Stimulated activated CD4-positive, alpha-beta T cell treated with anti-CD3 and anti-CD28 coated beads, Interleukin-15, amount 100 ng/mL, for 24 hours (primary cell): ENCODE data around the gene CUEDC2.

Experiments used
- DNase-seq: peaks from one replicate; pipeline ENCODE4 v3.0.0-alpha.2; 2020

The CUEDC2 gene, protein sequence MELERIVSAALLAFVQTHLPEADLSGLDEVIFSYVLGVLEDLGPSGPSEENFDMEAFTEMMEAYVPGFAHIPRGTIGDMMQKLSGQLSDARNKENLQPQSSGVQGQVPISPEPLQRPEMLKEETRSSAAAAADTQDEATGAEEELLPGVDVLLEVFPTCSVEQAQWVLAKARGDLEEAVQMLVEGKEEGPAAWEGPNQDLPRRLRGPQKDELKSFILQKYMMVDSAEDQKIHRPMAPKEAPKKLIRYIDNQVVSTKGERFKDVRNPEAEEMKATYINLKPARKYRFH

DNA sequence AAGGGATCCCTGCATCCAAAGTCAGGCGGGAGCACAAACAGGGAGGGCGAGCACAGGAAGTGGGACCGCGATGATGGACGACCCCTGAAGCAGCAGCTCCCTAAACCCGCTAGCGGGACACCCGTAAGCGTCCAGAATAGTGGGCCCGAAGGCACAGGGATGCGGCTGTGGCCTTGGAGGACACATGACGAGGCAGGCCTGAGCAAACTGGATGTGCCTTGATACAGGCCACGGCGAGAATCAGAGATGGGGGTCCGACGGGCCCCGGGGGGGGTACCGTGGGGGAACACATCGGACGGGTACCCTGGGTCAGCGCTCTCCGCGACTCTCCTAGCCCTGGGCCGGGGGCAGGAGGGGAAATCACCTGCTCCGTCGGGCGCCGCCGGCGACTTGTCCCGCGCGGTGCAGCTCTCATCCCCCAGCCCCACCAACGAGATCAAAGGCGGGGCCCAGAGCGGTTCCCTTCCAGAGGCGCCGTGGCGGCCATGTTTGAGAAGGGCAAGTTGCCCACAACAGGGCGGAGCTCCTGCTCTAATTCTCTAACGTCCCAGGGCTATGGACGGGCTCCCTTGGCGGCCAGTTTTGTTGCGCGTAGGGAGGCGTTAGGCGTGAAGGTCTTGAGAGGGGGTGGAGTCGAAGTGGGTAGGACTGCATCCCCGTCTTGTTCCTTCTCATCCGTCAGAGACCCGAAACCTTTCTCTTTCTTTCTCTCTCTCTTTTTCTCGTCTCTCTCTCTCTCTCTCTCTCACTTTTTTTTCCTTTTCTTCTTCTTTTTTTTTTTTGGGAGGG, at the start of gene CUEDC2:
Gene CUEDC2, minus strand, starts transcription at position 413 of the 789 bp plus-strand sequence. CDS start 7,386 bp downstream, outside the sequence.
- peak; percentile 98 for DNase-seq

GRCh38 chr10:102480396-102480795, 48.0 kb upstream of the CUEDC2 start:
- DNase-seq, result no peak

DNA sequence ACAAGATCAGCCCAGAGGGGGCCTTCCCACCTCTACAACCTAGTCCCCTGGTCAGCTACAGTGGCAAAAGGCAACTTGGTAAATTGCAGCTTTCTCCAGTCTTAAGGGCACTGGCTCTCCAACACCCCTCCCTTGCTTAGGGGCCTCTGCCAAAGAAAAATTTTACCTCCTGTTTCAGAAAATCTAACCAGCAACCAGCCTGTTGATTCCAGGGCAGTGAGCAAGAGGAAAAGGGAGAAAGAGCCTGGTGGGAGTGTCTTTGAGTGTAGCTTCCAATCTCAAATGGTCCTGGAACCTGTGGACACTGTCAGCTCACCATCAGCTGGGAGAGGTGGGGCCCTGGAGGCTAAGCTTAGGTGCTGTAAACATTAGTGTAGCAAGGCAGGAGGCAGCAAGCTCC, 47.3 kb upstream of the CUEDC2 start:
- DNase-seq, result no peak

DNA sequence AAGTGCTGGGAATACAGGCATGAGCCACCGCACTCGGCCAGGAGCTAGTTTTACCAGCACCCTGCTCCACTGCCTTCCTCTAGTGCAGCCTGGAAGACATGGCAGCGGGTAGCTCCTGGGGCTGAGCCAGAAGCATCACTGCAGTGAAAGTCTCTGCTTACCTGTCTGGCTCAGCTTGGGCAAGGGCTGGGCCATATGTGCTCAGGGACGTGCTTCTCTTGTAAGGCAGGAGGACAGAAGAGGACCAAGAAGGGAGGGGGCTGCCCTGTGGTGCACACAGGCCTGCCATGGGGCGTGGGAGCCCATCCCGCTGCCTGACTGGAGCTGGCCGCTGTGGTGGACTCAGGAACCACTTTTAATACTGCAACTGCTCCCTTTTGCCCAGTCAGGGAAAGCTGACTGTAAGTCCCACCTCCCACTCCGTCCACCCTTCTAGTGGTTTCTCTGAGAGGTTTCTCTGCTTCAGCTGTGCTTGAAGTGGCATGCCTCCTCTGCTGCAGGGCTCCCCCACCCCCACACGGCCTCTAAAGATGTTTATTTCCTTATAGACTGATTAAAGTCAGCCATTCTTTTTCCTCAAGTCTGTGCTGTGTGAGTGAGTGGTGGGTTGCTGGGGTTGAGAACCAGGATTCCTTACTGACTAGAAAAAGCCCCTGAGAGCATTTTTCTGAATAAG, 44.2 kb upstream of the CUEDC2 start:
- DNase-seq, result no peak

- no peak for DNase-seq
Measured at GRCh38 chr10:102475451-102476040, 43.2 kb upstream of the CUEDC2 start.

DNA sequence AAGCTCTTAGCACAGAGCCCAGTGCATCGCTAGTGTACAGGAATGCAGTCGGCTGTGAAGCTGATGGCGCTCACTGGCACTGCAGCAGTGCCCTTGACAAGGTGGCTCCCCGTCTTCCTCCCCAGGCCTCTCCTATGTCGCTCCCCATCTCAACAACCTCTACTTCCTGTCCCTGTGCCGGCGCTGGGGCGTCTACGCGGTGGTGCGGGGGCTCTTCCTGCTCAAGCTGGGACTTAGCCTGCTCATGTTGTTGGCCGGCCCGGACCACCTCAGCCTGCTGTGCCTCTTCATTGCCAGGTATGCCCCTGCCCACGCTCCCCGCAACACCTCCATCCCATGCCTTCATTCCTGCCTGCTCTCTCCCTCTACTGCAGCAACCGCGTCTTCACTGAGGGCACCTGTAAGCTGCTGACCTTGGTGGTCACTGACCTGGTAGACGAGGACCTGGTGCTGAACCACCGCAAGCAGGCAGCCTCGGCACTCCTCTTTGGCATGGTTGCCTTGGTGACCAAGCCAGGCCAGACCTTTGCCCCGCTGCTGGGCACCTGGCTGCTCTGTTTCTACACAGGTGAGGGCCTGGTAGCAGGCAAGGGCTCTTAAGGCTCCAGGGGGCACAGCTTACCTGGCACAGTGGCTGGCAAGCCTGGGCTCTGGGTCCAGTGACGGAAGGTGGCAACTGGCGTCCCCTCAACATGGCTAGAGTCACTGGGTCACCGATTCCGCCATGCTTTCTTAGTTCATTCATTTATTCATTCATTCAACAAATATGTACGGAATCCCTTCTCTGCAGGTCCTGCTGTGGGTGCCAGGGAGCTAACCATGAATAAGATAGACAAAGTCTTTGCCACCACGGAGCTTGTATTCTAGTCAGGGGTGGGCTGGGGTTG, 41.3 kb upstream of the CUEDC2 start:
- peak; percentile 16 for DNase-seq

DNA sequence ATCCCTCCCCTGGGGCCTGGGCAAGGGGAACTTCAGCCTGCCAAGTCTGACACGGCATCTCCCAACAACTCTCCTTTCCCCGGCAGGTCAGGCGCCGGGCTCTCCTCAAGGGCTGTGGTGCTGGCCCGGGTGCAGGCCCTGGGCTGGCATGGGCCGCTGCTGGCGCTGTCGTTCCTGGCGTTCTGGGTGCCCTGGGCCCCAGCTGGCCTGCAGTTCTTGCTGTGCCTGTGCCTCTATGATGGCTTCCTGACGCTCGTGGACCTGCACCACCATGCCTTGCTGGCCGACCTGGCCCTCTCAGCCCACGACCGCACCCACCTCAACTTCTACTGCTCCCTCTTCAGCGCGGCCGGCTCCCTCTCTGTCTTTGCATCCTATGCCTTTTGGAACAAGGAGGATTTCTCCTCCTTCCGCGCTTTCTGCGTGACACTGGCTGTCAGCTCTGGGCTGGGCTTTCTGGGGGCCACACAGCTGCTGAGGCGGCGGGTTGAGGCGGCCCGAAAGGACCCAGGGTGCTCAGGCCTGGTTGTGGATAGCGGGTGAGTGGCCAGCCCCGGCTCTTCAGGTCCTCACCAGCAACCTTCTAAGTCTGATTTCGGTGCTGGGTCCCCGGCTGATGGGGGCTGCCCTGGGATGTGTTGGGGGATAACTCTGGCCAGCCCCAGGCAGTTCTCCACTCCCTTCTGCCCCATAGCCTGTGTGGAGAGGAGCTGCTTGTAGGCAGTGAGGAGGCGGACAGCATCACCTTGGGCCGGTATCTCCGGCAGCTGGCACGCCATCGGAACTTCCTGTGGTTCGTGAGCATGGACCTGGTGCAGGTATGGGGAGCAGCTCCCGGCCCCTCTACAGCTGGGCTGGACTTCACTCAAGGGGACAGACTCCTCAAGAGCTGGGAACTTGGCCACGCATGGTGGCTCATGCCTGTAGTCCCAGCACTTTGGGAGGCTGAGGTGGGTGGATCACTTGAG, 38.5 kb upstream of the CUEDC2 start:
- no peak for DNase-seq

GRCh38 chr10:102468683-102469082, 36.3 kb upstream of the CUEDC2 start:
- DNase-seq, result no peak

DNA sequence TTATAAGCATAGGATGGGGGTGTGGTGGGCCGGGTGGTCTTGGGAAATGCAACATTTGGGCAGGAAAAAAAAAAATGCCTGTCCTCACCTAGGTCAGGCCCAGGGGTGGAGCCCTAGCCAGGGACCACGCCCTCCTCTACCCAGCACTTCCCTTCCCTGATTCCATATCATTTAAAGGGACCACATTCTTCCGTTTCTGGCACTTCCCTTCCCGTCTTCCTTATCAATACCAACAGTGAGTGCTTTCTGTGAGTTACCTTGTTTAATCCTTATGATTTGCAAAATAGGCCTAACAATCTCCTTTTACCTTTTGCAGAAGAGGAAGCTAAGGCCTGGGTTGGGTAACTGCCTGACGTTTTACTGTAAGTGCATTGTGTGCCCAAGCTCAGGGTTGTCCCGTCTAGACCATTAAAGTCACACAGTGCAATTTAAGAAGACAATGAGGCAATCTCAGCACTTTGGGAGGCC, 35.6 kb upstream of the CUEDC2 start:
- DNase-seq, result no peak

- DNase-seq, result no peak
Measured at GRCh38 chr10:102467318-102467717, 34.9 kb upstream of the CUEDC2 start.

- no peak for DNase-seq
Measured at GRCh38 chr10:102465466-102465865, 33.1 kb upstream of the CUEDC2 start.

DNA sequence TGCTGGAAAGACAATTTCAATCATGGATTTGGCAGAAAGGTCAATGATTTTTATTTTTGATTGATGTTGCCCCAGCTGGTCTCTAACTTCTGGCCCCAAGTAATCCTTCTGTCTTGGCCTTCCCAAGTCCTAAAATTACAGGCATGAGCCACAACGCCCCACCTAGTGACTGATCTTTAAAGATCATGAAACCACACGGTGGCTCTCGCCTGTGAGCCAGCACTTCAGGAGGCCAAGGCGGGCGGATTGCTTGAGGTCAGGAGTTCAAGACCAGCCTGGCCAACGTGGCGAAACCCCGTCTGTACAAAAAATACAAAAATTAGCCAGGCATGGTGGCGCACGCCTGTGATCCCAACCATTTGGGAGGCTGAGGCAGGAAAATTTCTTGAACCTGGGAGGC, 31.6 kb upstream of the CUEDC2 start:
- no peak for DNase-seq

DNA sequence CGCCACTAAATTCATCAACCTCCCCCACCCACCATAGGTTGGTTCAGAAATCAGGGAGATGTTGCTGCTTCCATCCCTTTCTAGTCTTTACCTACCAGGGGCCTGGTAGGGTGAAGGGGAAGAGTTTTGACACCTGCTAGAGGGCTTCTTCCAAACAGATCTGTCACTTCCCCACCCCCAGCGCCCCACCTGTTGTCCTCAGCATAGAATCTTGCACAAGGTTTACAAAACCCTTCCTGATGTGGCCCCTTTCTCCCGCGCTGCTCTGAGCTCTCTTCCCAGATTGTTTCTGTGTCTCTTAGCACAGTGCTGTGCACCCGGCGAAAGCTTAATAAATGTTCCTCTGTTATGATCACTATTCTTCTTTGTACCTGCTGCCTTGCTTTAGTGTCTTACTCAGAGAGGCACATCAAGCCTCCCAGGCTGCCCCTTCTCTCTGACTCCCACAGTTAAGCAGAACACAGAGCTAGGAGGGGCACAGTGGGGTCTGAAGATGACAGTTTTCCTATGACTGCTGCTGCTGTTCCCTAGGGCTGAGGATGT, 30.2 kb upstream of the CUEDC2 start:
- DNase-seq, result no peak

DNA sequence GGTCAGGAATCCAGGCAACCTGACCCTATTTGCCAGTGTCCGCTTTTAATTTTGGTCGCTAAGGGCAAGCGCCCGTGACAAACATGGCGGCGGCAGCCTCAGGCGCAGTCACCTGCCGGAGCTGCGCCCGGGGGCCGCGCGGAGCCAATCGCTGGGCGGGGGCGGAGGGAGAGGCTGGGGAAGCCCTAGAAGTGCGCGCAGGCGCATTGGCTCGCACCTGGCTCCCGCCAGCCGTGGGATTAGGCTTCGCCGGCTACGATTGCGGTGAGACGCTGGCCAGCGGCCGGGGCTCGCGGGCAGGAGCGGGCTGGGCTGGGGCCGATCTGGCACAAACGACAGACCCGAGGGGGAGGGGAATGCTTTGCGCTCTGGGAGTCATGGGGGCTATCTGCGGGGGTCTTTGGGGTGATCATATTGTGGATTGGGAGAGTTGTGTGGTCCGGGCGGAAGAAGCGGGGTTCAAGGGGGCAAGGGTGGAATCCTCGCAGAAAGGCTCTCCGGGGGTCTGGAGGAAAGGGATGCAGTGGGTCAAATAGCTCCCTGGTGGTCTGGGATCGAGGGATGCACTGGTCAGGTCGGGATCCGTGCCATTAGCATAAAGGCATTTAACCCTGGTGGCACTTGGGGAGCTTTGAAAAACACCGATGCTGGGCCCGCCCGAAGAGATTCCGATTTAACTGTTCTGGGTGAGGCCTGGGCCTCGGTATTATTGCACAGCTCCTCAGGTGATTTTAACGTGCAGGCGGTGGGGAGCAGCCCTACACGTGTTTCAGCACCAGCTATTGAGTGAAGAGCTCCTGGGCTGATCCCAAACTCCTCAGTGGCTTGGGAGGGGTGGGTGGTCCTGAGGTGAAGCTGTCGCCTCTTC, 29.0 kb upstream of the CUEDC2 start:
- DNase-seq, result peak; percentile 97

DNA sequence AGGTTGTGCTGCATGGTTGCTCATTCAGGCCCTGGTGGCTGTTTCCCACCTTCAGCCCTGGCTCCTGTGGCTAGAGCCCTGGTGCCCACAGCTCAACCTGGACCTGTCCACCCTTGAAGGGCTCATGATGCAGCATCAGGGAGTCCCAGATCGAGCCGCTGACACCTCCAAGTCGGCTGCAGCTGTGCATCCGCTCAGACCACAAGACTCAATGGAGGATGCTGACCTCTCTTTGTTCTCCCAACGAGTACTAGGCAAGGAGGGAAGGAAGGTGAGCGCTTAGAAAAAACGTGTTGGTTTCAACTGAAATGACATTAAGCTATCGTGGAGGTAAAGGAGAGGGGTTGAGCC, 28.4 kb upstream of the CUEDC2 start:
- DNase-seq, result peak; percentile 23

- DNase-seq, result no peak
Measured at GRCh38 chr10:102458656-102459055, 26.3 kb upstream of the CUEDC2 start.

- no peak for DNase-seq
Measured at GRCh38 chr10:102457591-102458150, 25.3 kb upstream of the CUEDC2 start.

DNA sequence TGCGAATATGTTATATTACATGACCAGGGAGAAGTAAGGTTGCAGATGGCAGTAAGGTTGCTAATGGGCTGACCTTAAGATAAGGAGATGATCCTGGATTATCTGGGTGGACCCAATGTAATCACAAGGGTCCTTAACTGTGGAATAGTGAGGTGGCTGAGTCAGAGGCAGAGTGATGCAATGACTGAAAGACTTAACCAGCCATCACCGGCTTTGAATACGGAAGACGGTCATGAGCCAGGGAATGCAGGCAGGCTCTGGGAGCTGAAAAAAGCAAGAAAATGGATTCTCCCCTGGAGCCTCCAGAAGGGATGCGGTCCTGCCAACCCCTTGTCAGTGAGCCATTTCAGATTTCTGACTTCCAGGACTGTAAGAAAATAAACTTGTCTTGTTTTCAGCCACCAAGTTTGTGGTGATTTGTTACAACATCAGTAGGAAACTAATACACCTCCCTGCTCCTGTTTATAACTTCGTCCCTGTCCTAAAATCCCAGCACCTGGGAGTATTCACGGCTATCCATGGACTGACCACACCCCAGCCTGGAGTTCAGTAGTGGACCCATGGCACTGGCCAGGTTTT, 23.6 kb upstream of the CUEDC2 start:
- DNase-seq, result no peak
